ENCODE measurements around the gene TMEM234. TPM values are rescaled to one million over a fixed set of nuclear protein-coding genes. Genes with fewer than 3 reads are reported as not detected.
"Not testable (repeated sequence)": the region's sequence is repeated elsewhere in the genome, so short reads cannot be mapped to it uniquely, and the experiment has no call there.

Gene TMEM234
- 8.7 and 11.1 TPM in 2 replicates for total RNA-seq

GRCh38 chr1:32221980-32222755 is at the start of gene TMEM234, which contains the start of gene EIF3I:
Gene TMEM234, minus strand, starts transcription at chr1:32222353. Its CDS starts 31 bp downstream, at chr1:32222322.
Gene EIF3I, plus strand, starts transcription at chr1:32222407. Its CDS starts 35 bp downstream, at chr1:32222442.
- DNase-seq (ENCODE audit: low read depth in 2 of 2): peak; percentile 93 to 95

DNA sequence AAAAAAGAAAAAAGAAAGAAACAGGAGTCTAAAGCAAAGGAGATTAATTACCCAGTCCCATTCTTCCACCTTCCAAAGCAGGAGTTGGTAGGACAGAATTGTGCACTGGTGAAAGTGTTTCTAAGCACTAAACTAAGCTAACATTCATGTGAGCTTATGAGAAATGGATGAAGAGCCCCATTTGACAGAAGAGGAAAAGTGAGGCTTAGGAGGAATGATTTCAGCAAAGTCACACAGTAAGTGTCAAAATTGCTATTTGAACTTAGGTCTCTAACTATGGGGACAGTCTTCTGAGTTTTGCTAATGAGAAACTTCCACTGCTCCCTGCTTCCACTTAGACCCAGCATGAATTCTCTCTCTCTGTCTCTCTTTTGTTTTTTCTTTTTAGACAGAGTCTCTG is 47.6 kb upstream of the TMEM234 start:
- no peak for DNase-seq (ENCODE audit: low read depth in 2 of 2)

- DNase-seq (ENCODE audit: low read depth in 2 of 2): peak; percentile 96 to 97
Measured at GRCh38 chr1:32266921-32267591, 44.9 kb upstream of the TMEM234 start.

DNA sequence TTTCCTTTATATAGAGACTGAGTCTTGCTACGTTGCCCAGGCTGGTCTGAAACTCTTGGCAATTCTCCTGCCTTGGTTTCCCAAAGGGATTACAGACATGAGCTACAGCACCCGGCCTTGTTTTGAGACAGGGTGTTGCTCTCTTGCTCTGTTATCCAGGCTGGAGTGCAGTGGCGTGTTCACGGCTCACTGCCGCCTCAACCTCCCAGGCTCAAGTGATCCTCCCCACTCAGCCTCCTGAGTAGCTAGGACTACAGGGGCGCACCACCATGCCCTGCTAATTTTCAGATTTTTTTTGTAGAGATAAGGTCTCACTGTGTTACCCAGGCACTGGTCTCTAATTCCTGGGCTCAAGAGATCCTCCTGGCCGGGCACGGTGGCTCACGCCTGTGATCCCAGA is 43.7 kb upstream of the TMEM234 start:
- DNase-seq (ENCODE audit: low read depth in 2 of 2): no peak

DNA sequence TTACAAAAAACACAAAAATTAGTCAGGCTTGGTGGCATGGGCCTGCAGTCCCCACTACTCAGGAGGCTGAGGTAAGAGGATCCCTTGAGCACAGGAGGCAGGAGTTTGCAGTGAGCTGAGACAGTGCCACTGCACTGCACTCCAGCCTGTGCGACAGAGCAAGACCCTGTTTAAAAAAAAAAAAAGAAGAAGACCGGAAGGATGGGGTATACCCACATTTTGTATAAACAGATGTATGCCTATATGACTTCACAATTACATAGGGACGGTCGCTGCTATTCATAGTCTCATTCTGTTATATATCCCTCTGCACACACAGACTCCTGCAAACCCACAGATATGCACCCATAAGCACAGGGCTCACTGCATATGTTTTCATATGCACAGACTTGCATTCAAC is 41.6 kb upstream of the TMEM234 start:
- DNase-seq (ENCODE audit: low read depth in 2 of 2): no peak

GRCh38 chr1:32263236-32263593 is 41.1 kb upstream of the TMEM234 start:
- DNase-seq (ENCODE audit: low read depth in 2 of 2): not testable (repeated sequence)

- no peak for DNase-seq (ENCODE audit: low read depth in 2 of 2)
Measured at GRCh38 chr1:32257227-32257508, 35.0 kb upstream of the TMEM234 start.

DNA sequence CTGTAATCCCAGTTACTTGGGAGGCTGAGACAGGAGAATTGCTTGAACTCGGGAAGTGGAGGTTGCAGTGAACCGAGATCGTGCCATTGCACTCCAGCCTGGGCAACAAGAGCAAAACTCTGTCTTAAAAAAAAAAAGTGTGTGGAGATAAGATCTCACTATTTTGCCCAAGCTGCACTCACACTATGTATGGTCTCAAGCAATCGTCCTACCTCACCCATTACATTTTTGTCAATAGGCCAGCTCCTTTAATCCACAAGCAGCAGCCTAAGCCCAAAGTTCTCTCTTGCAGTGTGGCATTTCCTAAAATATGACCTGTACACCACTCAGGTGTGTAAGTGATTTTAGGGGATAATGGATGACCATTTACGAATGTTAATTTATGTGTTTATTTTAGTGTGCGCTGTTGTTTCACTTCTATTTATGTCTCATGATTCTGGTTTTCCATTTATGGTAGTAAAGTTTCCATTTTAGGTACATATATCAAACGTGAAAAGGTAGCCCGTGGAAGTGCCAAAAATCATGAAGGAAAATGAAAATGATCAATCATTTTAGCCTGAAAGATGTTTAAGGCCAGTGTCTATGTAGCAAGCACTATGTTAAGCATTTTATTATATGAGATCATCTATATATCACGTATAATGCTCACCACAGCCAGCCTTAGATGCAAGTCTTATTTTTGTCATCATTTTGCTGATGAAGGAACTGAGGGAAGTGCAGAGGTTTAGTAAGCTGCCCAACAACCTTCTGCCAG is 34.5 kb upstream of the TMEM234 start:
- no peak for DNase-seq (ENCODE audit: low read depth in 2 of 2)

DNA sequence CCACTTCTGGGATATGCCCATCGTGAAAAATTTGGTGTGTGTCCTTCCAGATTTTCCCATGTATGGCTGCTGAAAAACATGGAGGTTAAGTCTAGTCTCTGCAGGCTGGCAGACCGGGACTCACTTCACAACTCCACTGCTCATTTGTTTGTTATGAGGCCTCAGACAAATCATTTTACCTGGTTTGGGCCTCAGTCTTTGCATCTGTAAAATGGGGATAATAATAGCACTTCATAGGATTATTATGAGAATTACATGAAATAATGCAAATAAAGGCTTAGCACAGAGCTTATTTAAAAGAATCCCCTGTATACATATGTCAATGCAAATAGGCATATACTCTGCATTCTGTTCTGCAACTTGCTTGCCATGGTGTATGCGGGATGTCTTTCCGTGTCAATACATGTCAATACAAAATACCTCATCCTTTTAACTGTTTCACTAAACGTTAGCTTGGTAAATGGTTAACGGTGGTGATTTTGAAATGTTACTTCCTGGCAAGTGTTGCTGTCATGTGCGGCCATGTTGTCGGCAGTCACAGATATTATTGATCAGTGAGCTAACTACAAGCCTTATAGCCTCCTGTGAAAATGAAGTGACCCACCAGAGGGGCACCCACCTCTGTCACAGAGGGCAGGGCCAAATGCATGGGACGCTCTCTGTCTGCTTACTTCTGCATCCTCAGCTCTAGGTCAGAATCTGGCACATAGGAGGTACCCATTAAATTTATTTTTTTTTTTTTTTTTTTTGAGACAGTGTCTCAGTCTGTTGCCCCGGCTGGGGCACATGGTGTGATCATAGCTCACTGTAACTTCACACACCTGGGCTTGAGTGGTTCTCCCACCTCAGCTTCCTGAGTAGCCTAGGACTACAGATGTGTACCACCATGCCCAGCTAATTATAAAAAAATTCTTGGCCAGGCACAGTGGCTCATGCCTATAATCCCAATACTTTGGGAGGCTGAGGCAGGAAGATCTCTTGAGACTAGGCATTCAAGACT is 33.2 kb upstream of the TMEM234 start:
- no peak for DNase-seq (ENCODE audit: low read depth in 2 of 2)

- DNase-seq (ENCODE audit: low read depth in 2 of 2): no peak
Measured at GRCh38 chr1:32250893-32251716, 29.0 kb upstream of the TMEM234 start, which contains the start of gene LCK. Gene LCK, plus strand, starts transcription at chr1:32251265. Its CDS starts 23,065 bp downstream, at chr1:32274330.

DNA sequence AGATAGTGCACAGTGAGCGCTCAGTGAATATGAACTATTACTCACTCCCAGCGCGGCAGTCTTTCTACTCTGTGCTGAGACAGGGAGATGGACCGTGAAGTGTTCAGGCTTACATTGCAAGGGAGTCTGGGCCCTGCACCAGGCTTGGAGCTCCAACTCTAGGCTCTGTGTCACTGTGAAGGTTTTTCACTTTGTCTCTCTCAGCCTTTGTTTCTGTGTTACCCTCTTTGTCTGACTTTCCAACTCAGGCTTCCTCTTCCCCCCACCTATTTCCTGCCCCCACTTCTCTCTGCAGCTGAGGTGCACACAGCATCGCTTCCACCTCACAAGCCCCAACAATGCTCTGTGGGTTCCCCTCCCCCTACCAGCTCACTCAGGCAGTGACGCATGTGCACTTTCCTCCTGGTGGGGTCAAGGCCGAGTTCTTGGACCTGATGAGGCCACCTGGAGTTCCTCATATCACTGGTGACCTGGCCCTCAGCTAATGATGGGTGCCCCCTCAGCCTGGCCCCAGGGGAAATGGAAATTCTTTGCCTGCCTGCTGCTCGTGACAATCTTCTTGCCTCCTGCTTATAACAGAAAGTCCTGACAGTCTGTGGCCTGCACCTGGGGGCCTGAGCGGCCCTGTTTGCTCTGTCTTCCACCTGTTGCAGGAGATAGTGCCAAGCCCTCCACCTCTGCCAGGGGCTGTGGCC is 27.8 kb upstream of the TMEM234 start:
- peak; percentile 93 to 94 for DNase-seq (ENCODE audit: low read depth in 2 of 2)

- DNase-seq (ENCODE audit: low read depth in 2 of 2): peak; percentile 88 to 90
Measured at GRCh38 chr1:32247983-32248889, 26.1 kb upstream of the TMEM234 start.

DNA sequence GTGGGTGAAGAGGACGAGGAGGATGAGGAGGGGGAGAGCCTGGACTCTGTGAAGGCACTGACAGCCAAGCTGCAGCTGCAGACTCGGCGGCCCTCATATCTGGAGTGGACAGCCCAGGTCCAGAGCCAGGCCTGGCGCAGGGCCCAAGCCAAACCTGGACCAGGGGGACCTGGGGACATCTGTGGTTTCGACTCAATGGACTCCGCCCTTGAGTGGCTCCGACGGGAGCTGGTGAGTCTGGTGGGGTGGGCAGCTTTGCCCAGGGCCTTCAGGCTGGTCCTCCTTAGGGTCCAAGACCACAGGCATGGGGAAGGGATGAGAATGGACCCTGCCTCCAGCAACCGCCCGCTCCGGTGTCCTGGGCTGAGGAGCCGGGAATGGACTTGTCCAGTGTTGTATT is 25.3 kb upstream of the TMEM234 start:
- no peak for DNase-seq (ENCODE audit: low read depth in 2 of 2)

GRCh38 chr1:32246888-32247273 is 24.7 kb upstream of the TMEM234 start, which contains the start of gene FAM167B:
Gene FAM167B, plus strand, starts transcription at chr1:32247222. Its CDS starts 200 bp downstream, at chr1:32247422.
- peak in 1 of 2 donors; percentile 89 for DNase-seq (ENCODE audit: low read depth in 2 of 2)

GRCh38 chr1:32242341-32242851 is 20.2 kb upstream of the TMEM234 start:
- DNase-seq (ENCODE audit: low read depth in 2 of 2): peak in 1 of 2 donors; percentile 35

GRCh38 chr1:32241001-32241763 is 19.0 kb upstream of the TMEM234 start:
- peak; percentile 53 to 66 for DNase-seq (ENCODE audit: low read depth in 2 of 2)

All from lung microvascular endothelial cell (primary cell).